ENCODE results near the gene ASPHD2.

ASPHD2 gene

GRCh38 chr22:26476705-26477340 lies 47.8 kb downstream of the ASPHD2 start:
- H3K36me3 ChIP-seq (replicated peaks; ENCODE audit: low read depth, low read length): peaks cover 53% of the 10 kb centered on the region
- no peaks in the 10 kb centered on the region for H3K27me3 ChIP-seq (ENCODE audit: low read depth, low read length)
- H3K4me1 ChIP-seq (ENCODE audit: low read length): peaks cover 29% of the 10 kb centered on the region
- no peak overlapping the region for H3K9ac ChIP-seq (ENCODE audit: low read length)
- H3K4me3 ChIP-seq (ENCODE audit: low read length): no peak overlapping the region
- peaks cover 27% of the 10 kb centered on the region for H3K79me2 ChIP-seq (ENCODE audit: low read length)
- no peak overlapping the region for H3K27ac ChIP-seq (ENCODE audit: low read length)
- H4K20me1 ChIP-seq (ENCODE audit: insufficient read depth, low read length): no peaks in the 10 kb centered on the region
- H3K9me3 ChIP-seq (ENCODE audit: insufficient read depth, low read length): no peaks in the 10 kb centered on the region
- TF ChIP-seq EZH2phosphoT487 (IDR thresholded peaks at IDR 0.05; ENCODE audit: low read depth): no peak
- no peak overlapping the region for H2AFZ ChIP-seq (ENCODE audit: low read depth, low read length)
- no peak overlapping the region for H3K4me2 ChIP-seq (ENCODE audit: low read length)

DNA sequence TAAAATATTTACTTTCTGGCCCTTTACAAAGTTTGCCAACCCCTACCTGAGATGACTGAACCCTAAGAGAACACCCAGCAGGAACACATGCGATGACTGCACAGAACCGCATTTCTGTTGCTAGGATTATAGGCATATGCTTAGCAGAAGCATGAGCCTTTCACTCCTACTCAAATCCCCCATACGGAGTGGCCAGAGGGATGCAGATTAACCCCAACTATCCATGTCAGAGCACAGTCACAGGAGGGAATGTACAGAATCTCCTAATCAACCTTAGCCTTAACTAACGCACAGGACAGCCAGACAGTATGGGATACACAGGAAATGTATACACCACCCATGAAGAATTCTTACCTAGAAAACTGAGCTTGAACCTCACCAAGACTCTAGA lies 48.3 kb downstream of the ASPHD2 start:
- no peak overlapping the region for H2AFZ ChIP-seq (ENCODE audit: low read depth, low read length)
- H3K4me3 ChIP-seq (ENCODE audit: low read length): no peak overlapping the region
- peaks cover 34% of the 10 kb centered on the region for H3K4me1 ChIP-seq (ENCODE audit: low read length)
- H3K27ac ChIP-seq (ENCODE audit: low read length): no peak overlapping the region
- no peak overlapping the region for H3K9ac ChIP-seq (ENCODE audit: low read length)
- H3K9me3 ChIP-seq (ENCODE audit: insufficient read depth, low read length): no peaks in the 10 kb centered on the region
- H3K79me2 ChIP-seq (ENCODE audit: low read length): peaks cover 27% of the 10 kb centered on the region
- no peak overlapping the region for H3K4me2 ChIP-seq (ENCODE audit: low read length)
- peaks cover 49% of the 10 kb centered on the region for H3K36me3 ChIP-seq (replicated peaks; ENCODE audit: low read depth, low read length)
- no peaks in the 10 kb centered on the region for H4K20me1 ChIP-seq (ENCODE audit: insufficient read depth, low read length)
- H3K27me3 ChIP-seq (ENCODE audit: low read depth, low read length): no peaks in the 10 kb centered on the region
- TF ChIP-seq CTCF (IDR thresholded peaks at IDR 0.05; ENCODE audit: low read depth, low read length) (no peak), EZH2phosphoT487 (IDR thresholded peaks at IDR 0.05; ENCODE audit: low read depth) (no peak)

DNA sequence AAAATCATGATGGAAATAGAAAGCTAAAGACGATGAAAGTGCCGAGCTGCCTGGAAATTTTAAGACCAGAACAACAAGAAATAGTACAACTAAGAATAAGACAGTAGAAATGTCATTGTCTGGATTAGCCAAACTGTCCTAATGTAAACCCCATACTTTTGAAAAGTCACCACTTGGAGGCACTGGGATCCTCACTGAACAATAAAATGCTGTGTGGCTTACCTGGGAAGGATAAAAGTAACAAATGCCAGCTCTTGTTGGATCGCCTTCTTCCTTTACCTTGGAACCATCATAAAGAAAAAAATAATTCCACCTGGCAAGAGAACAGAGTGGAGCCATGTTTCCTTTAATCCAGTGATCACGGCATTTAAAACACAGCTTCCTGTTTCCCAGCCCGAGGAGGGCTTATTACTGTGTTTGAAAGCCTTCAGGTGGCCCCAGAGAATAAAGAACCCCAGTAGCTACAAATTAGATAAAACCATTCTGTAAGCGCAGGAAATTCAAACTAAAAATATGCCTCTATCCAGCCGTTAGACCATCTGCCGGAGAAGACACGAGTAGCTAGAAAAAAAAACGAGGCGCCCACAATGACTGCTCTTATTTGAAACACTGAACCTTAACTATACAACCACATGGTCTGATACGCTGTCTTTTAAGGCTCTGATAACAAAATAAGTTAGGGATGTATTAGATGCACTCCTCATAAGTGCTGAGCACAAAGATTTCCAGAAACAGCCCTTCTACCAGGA lies 50.2 kb downstream of the ASPHD2 start:
- no peak overlapping the region for H2AFZ ChIP-seq (ENCODE audit: low read depth, low read length)
- TF ChIP-seq EZH2phosphoT487 (IDR thresholded peaks at IDR 0.05; ENCODE audit: low read depth) (no peak), CTCF (IDR thresholded peaks at IDR 0.05; ENCODE audit: low read depth, low read length) (no peak; the same call in 1 of the 2 replicates)
- peaks cover 44% of the 10 kb centered on the region for H3K79me2 ChIP-seq (ENCODE audit: low read length)
- peak overlapping the region; percentile 54 for H3K4me3 ChIP-seq (ENCODE audit: low read length)
- peak overlapping the region; percentile 17; the same call in 1 of the 2 replicates for H3K9ac ChIP-seq (ENCODE audit: low read length)
- peaks cover 35% of the 10 kb centered on the region for H3K36me3 ChIP-seq (replicated peaks; ENCODE audit: low read depth, low read length)
- H3K9me3 ChIP-seq (ENCODE audit: insufficient read depth, low read length): no peaks in the 10 kb centered on the region
- H3K27ac ChIP-seq (ENCODE audit: low read length): no peak overlapping the region
- H3K4me1 ChIP-seq (ENCODE audit: low read length): peaks cover 41% of the 10 kb centered on the region
- H3K4me2 ChIP-seq (ENCODE audit: low read length): peak overlapping the region; percentile 92
- no peaks in the 10 kb centered on the region for H3K27me3 ChIP-seq (ENCODE audit: low read depth, low read length)
- H4K20me1 ChIP-seq (ENCODE audit: insufficient read depth, low read length): no peaks in the 10 kb centered on the region

- Histone ChIP-seq H3K4me2 (ENCODE audit: low read length) (peak overlapping the region; percentile 92), H2AFZ (ENCODE audit: low read depth, low read length) (no peak overlapping the region), H4K20me1 (ENCODE audit: insufficient read depth, low read length) (0 out of 2 replicates have a peak, but pooled peaks cover under 1% of the 10 kb centered on the region), H3K4me1 (ENCODE audit: low read length) (peaks cover 48% of the 10 kb centered on the region), H3K27me3 (ENCODE audit: low read depth, low read length) (no peaks in the 10 kb centered on the region), H3K9ac (ENCODE audit: low read length) (peak overlapping the region; percentile 17; the same call in 1 of the 2 replicates), H3K9me3 (ENCODE audit: insufficient read depth, low read length) (no peaks in the 10 kb centered on the region), H3K79me2 (ENCODE audit: low read length) (peaks cover 52% of the 10 kb centered on the region), H3K4me3 (ENCODE audit: low read length) (peak overlapping the region; percentile 54), H3K36me3 (replicated peaks; ENCODE audit: low read depth, low read length) (peaks cover 27% of the 10 kb centered on the region), H3K27ac (ENCODE audit: low read length) (no peak overlapping the region)
- TF ChIP-seq EZH2phosphoT487 (IDR thresholded peaks at IDR 0.05; ENCODE audit: low read depth) (no peak), CTCF (IDR thresholded peaks at IDR 0.05; ENCODE audit: low read depth, low read length) (no peak)
These were observed 50.9 kb downstream of the ASPHD2 start for GRCh38 chr22:26479792-26480610.

Measured in OCI-LY3 (cell line).